ENCODE data around the gene SINHCAF.

DNA sequence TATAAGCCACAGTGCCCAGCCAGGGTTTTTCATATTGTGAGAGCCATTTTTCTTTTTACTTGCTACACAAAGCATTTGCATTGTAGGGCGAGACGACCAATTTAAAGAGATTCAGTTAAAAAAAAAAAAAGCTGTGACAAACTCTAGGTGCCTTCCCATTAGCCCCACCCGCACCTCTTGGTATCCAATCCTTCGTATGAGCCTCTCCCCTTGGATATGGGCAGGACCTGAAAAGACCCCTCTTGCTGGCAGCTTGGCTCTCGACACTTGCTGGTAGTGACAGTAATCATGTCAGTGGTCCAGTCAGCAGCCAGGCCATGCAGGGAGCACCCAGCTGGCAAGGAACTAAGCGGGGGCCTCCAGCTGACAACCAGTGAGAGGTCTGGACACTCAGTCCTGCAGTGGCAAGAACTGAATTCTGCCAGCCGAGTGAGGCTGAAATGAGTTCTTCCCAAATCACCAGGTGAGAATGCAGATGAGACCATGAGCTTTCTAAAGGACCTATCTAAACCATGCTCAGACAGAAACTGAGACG, 46.5 kb downstream of the SINHCAF start:
- TF ChIP-seq POLR2A (IDR thresholded peaks at IDR 0.05): no peak
- TF ChIP-seq, protein P1, sequence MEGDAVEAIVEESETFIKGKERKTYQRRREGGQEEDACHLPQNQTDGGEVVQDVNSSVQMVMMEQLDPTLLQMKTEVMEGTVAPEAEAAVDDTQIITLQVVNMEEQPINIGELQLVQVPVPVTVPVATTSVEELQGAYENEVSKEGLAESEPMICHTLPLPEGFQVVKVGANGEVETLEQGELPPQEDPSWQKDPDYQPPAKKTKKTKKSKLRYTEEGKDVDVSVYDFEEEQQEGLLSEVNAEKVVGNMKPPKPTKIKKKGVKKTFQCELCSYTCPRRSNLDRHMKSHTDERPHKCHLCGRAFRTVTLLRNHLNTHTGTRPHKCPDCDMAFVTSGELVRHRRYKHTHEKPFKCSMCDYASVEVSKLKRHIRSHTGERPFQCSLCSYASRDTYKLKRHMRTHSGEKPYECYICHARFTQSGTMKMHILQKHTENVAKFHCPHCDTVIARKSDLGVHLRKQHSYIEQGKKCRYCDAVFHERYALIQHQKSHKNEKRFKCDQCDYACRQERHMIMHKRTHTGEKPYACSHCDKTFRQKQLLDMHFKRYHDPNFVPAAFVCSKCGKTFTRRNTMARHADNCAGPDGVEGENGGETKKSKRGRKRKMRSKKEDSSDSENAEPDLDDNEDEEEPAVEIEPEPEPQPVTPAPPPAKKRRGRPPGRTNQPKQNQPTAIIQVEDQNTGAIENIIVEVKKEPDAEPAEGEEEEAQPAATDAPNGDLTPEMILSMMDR (IDR thresholded peaks at IDR 0.05 in 4 of 5, conservative IDR thresholded peaks at IDR 0.05 in 1 of 5): no peak

Data from gastrocnemius medialis (tissue), 4 donors.